Measurements from ENCODE around the gene AGBL4. TPM values are rescaled to one million over a fixed set of nuclear protein-coding genes. Genes with fewer than 3 reads are reported as not detected.

The AGBL4 gene
- total RNA-seq, 1 donor from 2014 or later = under 0.01 TPM

GRCh38 chr1:49226758-49227157 lies 797.0 kb downstream of the AGBL4 start:
- H3K36me3 ChIP-seq (ENCODE audit: control insufficient read depth in 3 of 3, insufficient read depth in 3 of 3, low read length in 3 of 3) = no peaks in the 10 kb centered on the region
- H3K27ac ChIP-seq (ENCODE audit: low read depth, low read length) = no peak overlapping the region
- H3K4me1 ChIP-seq (ENCODE audit: control insufficient read depth in 3 of 3, insufficient read depth in 3 of 3, low read length in 3 of 3) = no peaks in the 10 kb centered on the region
- H3K4me3 ChIP-seq (ENCODE audit: low read length in 3 of 3) = no peak overlapping the region
- no peaks in the 10 kb centered on the region for H3K9me3 ChIP-seq (ENCODE audit: control insufficient read depth in 3 of 3, low read length in 3 of 3)
- H3K27me3 ChIP-seq (ENCODE audit: control insufficient read depth in 3 of 3, insufficient read depth in 3 of 3, low read length in 3 of 3) = no peaks in the 10 kb centered on the region
- H3K9ac ChIP-seq (ENCODE audit: low read depth in 1 of 3, low read length in 3 of 3) = no peak overlapping the region

- Histone ChIP-seq H3K27me3 (ENCODE audit: control insufficient read depth in 3 of 3, insufficient read depth in 3 of 3, low read length in 3 of 3) (no peaks in the 10 kb centered on the region), H3K9me3 (ENCODE audit: control insufficient read depth in 3 of 3, low read length in 3 of 3) (no peaks in the 10 kb centered on the region), H3K4me1 (ENCODE audit: control insufficient read depth in 3 of 3, insufficient read depth in 3 of 3, low read length in 3 of 3) (no peaks in the 10 kb centered on the region), H3K27ac (ENCODE audit: low read depth, low read length) (no peak overlapping the region), H3K9ac (ENCODE audit: low read depth in 1 of 3, low read length in 3 of 3) (no peak overlapping the region), H3K4me3 (ENCODE audit: low read length in 3 of 3) (no peak overlapping the region), H3K36me3 (ENCODE audit: control insufficient read depth in 3 of 3, insufficient read depth in 3 of 3, low read length in 3 of 3) (no peaks in the 10 kb centered on the region)
These were observed 798.3 kb downstream of the AGBL4 start for GRCh38 chr1:49225464-49225863.

- no peaks in the 10 kb centered on the region for H3K9me3 ChIP-seq (ENCODE audit: control insufficient read depth in 3 of 3, low read length in 3 of 3)
- H3K27me3 ChIP-seq (ENCODE audit: control insufficient read depth in 3 of 3, insufficient read depth in 3 of 3, low read length in 3 of 3) = no peaks in the 10 kb centered on the region
- H3K36me3 ChIP-seq (ENCODE audit: control insufficient read depth in 3 of 3, insufficient read depth in 3 of 3, low read length in 3 of 3) = no peaks in the 10 kb centered on the region
- no peak overlapping the region for H3K4me3 ChIP-seq (ENCODE audit: low read length in 3 of 3)
- no peak overlapping the region for H3K27ac ChIP-seq (ENCODE audit: low read depth, low read length)
- no peak overlapping the region for H3K9ac ChIP-seq (ENCODE audit: low read depth in 1 of 3, low read length in 3 of 3)
- no peaks in the 10 kb centered on the region for H3K4me1 ChIP-seq (ENCODE audit: control insufficient read depth in 3 of 3, insufficient read depth in 3 of 3, low read length in 3 of 3)
These were observed 810.5 kb downstream of the AGBL4 start for GRCh38 chr1:49213301-49213700.

DNA sequence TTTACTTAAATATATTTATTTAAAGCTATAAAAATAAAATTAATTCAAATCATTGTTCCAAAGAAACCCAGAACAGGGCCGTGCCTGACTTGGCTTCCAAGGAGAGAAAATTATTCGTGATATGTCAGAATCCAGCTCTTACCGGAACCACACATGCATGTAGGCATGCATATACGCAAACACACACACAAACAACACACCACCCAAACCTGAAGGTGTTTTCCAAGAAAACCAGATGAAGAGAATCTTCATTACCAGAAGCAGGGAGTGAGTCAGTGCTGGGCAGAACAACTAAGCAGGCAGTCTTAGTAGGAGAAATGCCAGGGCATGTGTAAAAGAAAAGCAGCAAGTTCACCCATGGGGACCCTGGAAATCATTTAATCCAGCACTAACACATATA lies 815.0 kb downstream of the AGBL4 start:
- H3K9ac ChIP-seq (ENCODE audit: low read depth in 1 of 3, low read length in 3 of 3) = no peak overlapping the region
- H3K27me3 ChIP-seq (ENCODE audit: control insufficient read depth in 3 of 3, insufficient read depth in 3 of 3, low read length in 3 of 3) = no peaks in the 10 kb centered on the region
- H3K9me3 ChIP-seq (ENCODE audit: control insufficient read depth in 3 of 3, low read length in 3 of 3) = no peaks in the 10 kb centered on the region
- H3K36me3 ChIP-seq (ENCODE audit: control insufficient read depth in 3 of 3, insufficient read depth in 3 of 3, low read length in 3 of 3) = no peaks in the 10 kb centered on the region
- no peaks in the 10 kb centered on the region for H3K4me1 ChIP-seq (ENCODE audit: control insufficient read depth in 3 of 3, insufficient read depth in 3 of 3, low read length in 3 of 3)
- H3K27ac ChIP-seq (ENCODE audit: low read depth, low read length) = no peak overlapping the region
- no peak overlapping the region for H3K4me3 ChIP-seq (ENCODE audit: low read length in 3 of 3)

GRCh38 chr1:49204720-49205119 lies 819.0 kb downstream of the AGBL4 start:
- no peaks in the 10 kb centered on the region for H3K4me1 ChIP-seq (ENCODE audit: control insufficient read depth in 3 of 3, insufficient read depth in 3 of 3, low read length in 3 of 3)
- H3K9me3 ChIP-seq (ENCODE audit: control insufficient read depth in 3 of 3, low read length in 3 of 3) = peaks cover 0 to 2% (median 0%) of the 10 kb centered on the region in 3 donors
- H3K36me3 ChIP-seq (ENCODE audit: control insufficient read depth in 3 of 3, insufficient read depth in 3 of 3, low read length in 3 of 3) = no peaks in the 10 kb centered on the region
- no peak overlapping the region for H3K9ac ChIP-seq (ENCODE audit: low read depth in 1 of 3, low read length in 3 of 3)
- no peaks in the 10 kb centered on the region for H3K27me3 ChIP-seq (ENCODE audit: control insufficient read depth in 3 of 3, insufficient read depth in 3 of 3, low read length in 3 of 3)
- no peak overlapping the region for H3K27ac ChIP-seq (ENCODE audit: low read depth, low read length)
- H3K4me3 ChIP-seq (ENCODE audit: low read length in 3 of 3) = no peak overlapping the region

- no peaks in the 10 kb centered on the region for H3K4me1 ChIP-seq (ENCODE audit: control insufficient read depth in 3 of 3, insufficient read depth in 3 of 3, low read length in 3 of 3)
- H3K9me3 ChIP-seq (ENCODE audit: control insufficient read depth in 3 of 3, low read length in 3 of 3) = peaks cover 0 to 2% (median 1%) of the 10 kb centered on the region in 3 donors
- H3K27ac ChIP-seq (ENCODE audit: low read depth, low read length) = no peak overlapping the region
- H3K4me3 ChIP-seq (ENCODE audit: low read length in 3 of 3) = no peak overlapping the region
- H3K27me3 ChIP-seq (ENCODE audit: control insufficient read depth in 3 of 3, insufficient read depth in 3 of 3, low read length in 3 of 3) = no peaks in the 10 kb centered on the region
- no peak overlapping the region for H3K9ac ChIP-seq (ENCODE audit: low read depth in 1 of 3, low read length in 3 of 3)
- no peaks in the 10 kb centered on the region for H3K36me3 ChIP-seq (ENCODE audit: control insufficient read depth in 3 of 3, insufficient read depth in 3 of 3, low read length in 3 of 3)
These were observed 823.0 kb downstream of the AGBL4 start for GRCh38 chr1:49200738-49201137.

DNA sequence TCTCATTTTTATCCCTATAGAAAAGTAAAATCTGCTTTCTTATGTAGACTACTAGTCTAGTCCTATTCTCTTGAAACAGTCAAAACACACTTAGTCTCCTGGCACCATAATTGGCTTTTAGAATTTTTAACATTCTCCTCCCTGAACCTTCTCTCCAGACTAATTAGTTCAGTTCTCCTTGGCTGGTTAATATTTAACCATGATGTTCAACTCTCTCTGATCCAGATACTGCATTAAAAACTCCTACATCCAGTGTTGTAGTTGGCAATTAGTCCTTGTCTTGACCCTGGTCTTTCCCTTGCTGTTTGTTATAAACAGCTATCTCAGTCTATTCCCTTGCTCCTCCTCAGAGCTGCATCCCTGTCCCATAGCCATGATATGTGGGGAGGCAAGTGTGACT lies 824.2 kb downstream of the AGBL4 start:
- Histone ChIP-seq H3K36me3 (ENCODE audit: control insufficient read depth in 3 of 3, insufficient read depth in 3 of 3, low read length in 3 of 3) (no peaks in the 10 kb centered on the region), H3K9ac (ENCODE audit: low read depth in 1 of 3, low read length in 3 of 3) (no peak overlapping the region)

DNA sequence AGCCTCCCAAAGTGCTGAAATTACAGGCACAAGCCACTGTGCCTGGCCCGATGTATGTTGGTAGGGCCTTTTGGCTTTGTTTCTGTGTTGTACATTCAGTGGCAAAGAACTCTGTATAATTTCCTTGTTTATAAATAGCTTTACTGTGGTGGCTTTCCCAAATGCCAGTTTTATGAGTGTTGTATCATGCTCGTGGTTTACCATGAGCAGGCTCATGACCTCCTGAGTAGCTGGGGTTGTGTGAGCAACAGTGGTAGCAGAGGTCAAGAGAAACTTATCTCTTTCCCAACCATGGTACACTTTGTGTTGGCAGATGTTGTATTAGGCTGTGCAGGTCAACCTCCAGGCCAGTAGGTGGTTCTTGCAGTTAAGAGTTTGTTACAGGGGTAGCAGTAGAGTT lies 826.7 kb downstream of the AGBL4 start:
- H3K9me3 ChIP-seq (ENCODE audit: control insufficient read depth in 3 of 3, low read length in 3 of 3) = peaks cover 0 to 2% (median 1%) of the 10 kb centered on the region in 3 donors
- no peaks in the 10 kb centered on the region for H3K4me1 ChIP-seq (ENCODE audit: control insufficient read depth in 3 of 3, insufficient read depth in 3 of 3, low read length in 3 of 3)
- H3K9ac ChIP-seq (ENCODE audit: low read depth in 1 of 3, low read length in 3 of 3) = no peak overlapping the region
- no peak overlapping the region for H3K4me3 ChIP-seq (ENCODE audit: low read length in 3 of 3)
- no peak overlapping the region for H3K27ac ChIP-seq (ENCODE audit: low read depth, low read length)
- no peaks in the 10 kb centered on the region for H3K36me3 ChIP-seq (ENCODE audit: control insufficient read depth in 3 of 3, insufficient read depth in 3 of 3, low read length in 3 of 3)
- H3K27me3 ChIP-seq (ENCODE audit: control insufficient read depth in 3 of 3, insufficient read depth in 3 of 3, low read length in 3 of 3) = no peaks in the 10 kb centered on the region

More for the DNA sequence above, 824.2 kb downstream of the AGBL4 start:
- Histone ChIP-seq H3K4me1 (ENCODE audit: control insufficient read depth in 3 of 3, insufficient read depth in 3 of 3, low read length in 3 of 3) (no peaks in the 10 kb centered on the region), H3K27ac (ENCODE audit: low read depth, low read length) (no peak overlapping the region), H3K27me3 (ENCODE audit: control insufficient read depth in 3 of 3, insufficient read depth in 3 of 3, low read length in 3 of 3) (no peaks in the 10 kb centered on the region), H3K9me3 (ENCODE audit: control insufficient read depth in 3 of 3, low read length in 3 of 3) (peaks cover 0 to 2% (median 1%) of the 10 kb centered on the region in 3 donors), H3K4me3 (ENCODE audit: low read length in 3 of 3) (no peak overlapping the region)

DNA sequence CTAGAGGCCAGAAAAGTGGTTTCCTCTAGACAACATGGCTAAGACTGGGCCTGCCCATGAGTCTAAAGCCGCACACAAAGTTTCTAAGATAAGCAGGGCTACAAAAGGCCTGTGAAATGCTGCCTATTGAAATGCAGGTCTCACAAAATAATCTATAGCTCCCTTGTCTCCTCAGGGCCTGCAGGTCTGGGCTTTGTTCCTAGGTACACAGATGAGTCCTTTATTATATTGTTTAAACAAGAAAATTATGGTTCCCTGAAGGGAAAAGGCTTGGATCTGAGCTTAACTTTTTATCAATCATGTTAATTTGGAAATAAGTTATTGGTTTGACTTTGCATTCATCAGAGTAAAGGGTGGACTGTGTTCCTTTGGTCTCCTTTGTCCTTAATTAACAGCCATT lies 833.6 kb downstream of the AGBL4 start:
- no peak overlapping the region for H3K9ac ChIP-seq (ENCODE audit: low read depth in 1 of 3, low read length in 3 of 3)
- no peak overlapping the region for H3K4me3 ChIP-seq (ENCODE audit: low read length in 3 of 3)
- H3K36me3 ChIP-seq (ENCODE audit: control insufficient read depth in 3 of 3, insufficient read depth in 3 of 3, low read length in 3 of 3) = no peaks in the 10 kb centered on the region
- no peaks in the 10 kb centered on the region for H3K4me1 ChIP-seq (ENCODE audit: control insufficient read depth in 3 of 3, insufficient read depth in 3 of 3, low read length in 3 of 3)
- H3K27ac ChIP-seq (ENCODE audit: low read depth, low read length) = no peak overlapping the region
- no peaks in the 10 kb centered on the region for H3K9me3 ChIP-seq (ENCODE audit: control insufficient read depth in 3 of 3, low read length in 3 of 3)
- H3K27me3 ChIP-seq (ENCODE audit: control insufficient read depth in 3 of 3, insufficient read depth in 3 of 3, low read length in 3 of 3) = no peaks in the 10 kb centered on the region

DNA sequence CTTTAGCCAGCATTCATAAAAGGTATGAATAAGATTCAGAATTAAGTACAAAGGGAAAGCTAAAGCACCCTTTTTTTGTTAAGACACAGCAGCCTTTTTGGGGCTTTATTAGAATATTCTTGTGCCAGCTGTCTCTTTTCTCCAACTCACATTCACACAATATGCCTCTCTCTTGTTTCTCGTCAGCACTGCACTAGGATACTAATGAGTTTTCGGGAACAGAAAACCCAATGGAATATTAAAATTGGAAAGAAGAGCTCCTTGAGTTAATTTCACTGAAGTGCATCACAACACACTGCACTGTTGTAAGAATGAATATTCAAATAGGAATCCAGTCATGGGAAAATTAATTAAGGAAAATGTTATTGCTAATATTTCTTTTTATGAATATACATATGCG lies 836.7 kb downstream of the AGBL4 start:
- no peak overlapping the region for H3K4me3 ChIP-seq (ENCODE audit: low read length in 3 of 3)
- no peaks in the 10 kb centered on the region for H3K36me3 ChIP-seq (ENCODE audit: control insufficient read depth in 3 of 3, insufficient read depth in 3 of 3, low read length in 3 of 3)
- no peaks in the 10 kb centered on the region for H3K27me3 ChIP-seq (ENCODE audit: control insufficient read depth in 3 of 3, insufficient read depth in 3 of 3, low read length in 3 of 3)
- no peak overlapping the region for H3K9ac ChIP-seq (ENCODE audit: low read depth in 1 of 3, low read length in 3 of 3)
- H3K27ac ChIP-seq (ENCODE audit: low read depth, low read length) = no peak overlapping the region
- no peaks in the 10 kb centered on the region for H3K4me1 ChIP-seq (ENCODE audit: control insufficient read depth in 3 of 3, insufficient read depth in 3 of 3, low read length in 3 of 3)
- no peaks in the 10 kb centered on the region for H3K9me3 ChIP-seq (ENCODE audit: control insufficient read depth in 3 of 3, low read length in 3 of 3)

- no peak overlapping the region for H3K4me3 ChIP-seq (ENCODE audit: low read length in 3 of 3)
- H3K9me3 ChIP-seq (ENCODE audit: control insufficient read depth in 3 of 3, low read length in 3 of 3) = no peaks in the 10 kb centered on the region
- no peaks in the 10 kb centered on the region for H3K4me1 ChIP-seq (ENCODE audit: control insufficient read depth in 3 of 3, insufficient read depth in 3 of 3, low read length in 3 of 3)
- no peak overlapping the region for H3K27ac ChIP-seq (ENCODE audit: low read depth, low read length)
- H3K27me3 ChIP-seq (ENCODE audit: control insufficient read depth in 3 of 3, insufficient read depth in 3 of 3, low read length in 3 of 3) = no peaks in the 10 kb centered on the region
- H3K9ac ChIP-seq (ENCODE audit: low read depth in 1 of 3, low read length in 3 of 3) = no peak overlapping the region
- no peaks in the 10 kb centered on the region for H3K36me3 ChIP-seq (ENCODE audit: control insufficient read depth in 3 of 3, insufficient read depth in 3 of 3, low read length in 3 of 3)
These were observed 838.2 kb downstream of the AGBL4 start for GRCh38 chr1:49185450-49185980.

All from skeletal muscle tissue (tissue), 4 donors.